Measurements from ENCODE around the gene AUP1. TPM values are rescaled to one million over a fixed set of nuclear protein-coding genes. Genes with fewer than 3 reads are reported as not detected.
"Not testable (repeated sequence)": the region's sequence is repeated elsewhere in the genome, so short reads cannot be mapped to it uniquely, and the experiment has no call there.

AUP1 gene, protein sequence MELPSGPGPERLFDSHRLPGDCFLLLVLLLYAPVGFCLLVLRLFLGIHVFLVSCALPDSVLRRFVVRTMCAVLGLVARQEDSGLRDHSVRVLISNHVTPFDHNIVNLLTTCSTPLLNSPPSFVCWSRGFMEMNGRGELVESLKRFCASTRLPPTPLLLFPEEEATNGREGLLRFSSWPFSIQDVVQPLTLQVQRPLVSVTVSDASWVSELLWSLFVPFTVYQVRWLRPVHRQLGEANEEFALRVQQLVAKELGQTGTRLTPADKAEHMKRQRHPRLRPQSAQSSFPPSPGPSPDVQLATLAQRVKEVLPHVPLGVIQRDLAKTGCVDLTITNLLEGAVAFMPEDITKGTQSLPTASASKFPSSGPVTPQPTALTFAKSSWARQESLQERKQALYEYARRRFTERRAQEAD
- total RNA-seq (2014; rRNA removed), result 140 TPM in 2 replicates
- 84.0 TPM for polyA plus RNA-seq (2012)

GRCh38 chr2:74529357-74530238 is at the start of gene AUP1, which contains the start of gene HTRA2:
Gene AUP1, minus strand, starts transcription at chr2:74529706. Its CDS starts 77 bp downstream, at chr2:74529629.
Gene HTRA2, plus strand, starts transcription at chr2:74529933. Its CDS starts 74 bp downstream, at chr2:74530007.
- DNase-seq (ENCODE audit: low read depth), result peak; percentile 99

DNA sequence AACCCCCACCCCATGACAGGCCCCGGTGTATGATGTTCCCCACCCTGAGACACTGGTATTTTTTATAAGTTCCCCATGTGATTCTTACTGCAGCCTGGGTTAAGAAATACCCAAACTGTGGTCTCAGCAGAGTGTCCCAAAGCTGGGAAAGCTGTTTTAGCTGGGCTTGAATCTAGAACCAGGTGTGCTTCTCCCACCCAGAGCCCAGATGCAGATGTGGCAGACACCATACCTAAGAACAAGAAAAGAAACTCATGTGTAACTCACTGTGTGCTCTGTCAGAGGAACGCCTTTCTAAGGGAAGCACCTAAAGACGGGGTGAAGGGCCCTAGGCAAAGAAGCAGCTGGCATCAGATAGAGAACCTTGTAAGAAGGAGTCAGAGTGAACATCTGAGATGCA is 48.9 kb upstream of the AUP1 start:
- DNase-seq (ENCODE audit: low read depth), result no peak

- peak; percentile 92 for DNase-seq (ENCODE audit: low read depth)
These were observed 47.9 kb upstream of the AUP1 start for GRCh38 chr2:74577448-74577847.

DNA sequence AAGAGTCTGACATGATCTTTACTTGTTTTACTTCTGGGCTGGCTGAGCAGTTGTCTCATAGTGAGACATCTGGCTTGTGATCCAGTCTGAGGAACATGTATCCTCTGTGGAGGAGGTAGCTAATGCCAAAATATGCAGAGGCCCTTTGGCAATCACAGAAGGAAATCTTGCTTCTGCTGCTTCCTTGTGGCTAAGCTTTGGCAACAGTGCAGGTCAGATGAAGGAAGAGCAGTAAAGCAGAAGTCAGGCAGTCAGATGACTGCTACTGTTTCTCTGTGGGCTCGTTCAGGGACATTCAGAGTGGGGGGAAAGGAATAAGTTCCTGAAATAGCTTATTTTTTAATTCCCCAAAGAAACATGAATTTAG is 47.3 kb upstream of the AUP1 start:
- DNase-seq (ENCODE audit: low read depth), result peak; percentile 57

- no peak for DNase-seq (ENCODE audit: low read depth)
These were observed 46.8 kb upstream of the AUP1 start for GRCh38 chr2:74576211-74576862.

- DNase-seq (ENCODE audit: low read depth), result no peak
These were observed 45.8 kb upstream of the AUP1 start for GRCh38 chr2:74575320-74575719.

GRCh38 chr2:74573747-74574562 is 44.4 kb upstream of the AUP1 start:
- peak; percentile 60 for DNase-seq (ENCODE audit: low read depth)

- no peak for DNase-seq (ENCODE audit: low read depth)
These were observed 42.8 kb upstream of the AUP1 start for GRCh38 chr2:74572178-74572925.

GRCh38 chr2:74571058-74571457 is 41.6 kb upstream of the AUP1 start:
- DNase-seq (ENCODE audit: low read depth), result no peak

DNA sequence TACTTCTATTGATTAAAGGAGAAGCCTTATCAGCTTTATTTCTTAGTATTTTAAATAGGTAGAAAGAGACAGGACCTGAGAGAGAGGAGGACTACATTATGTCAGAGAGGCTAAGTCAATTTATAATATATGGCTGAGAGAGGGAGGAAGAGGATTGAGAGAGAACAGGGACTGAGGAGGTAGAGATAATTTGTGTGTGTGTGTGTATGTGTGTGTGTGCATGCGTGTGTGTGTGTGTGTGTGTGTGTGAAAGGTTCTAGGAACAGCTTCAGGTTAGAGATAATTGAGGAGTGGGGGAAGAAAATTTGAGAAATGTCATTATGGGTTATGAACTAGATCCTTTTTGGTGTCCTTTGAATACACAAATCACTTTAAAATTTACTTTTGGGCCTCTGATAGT is 40.2 kb upstream of the AUP1 start:
- no peak for DNase-seq (ENCODE audit: low read depth)

DNA sequence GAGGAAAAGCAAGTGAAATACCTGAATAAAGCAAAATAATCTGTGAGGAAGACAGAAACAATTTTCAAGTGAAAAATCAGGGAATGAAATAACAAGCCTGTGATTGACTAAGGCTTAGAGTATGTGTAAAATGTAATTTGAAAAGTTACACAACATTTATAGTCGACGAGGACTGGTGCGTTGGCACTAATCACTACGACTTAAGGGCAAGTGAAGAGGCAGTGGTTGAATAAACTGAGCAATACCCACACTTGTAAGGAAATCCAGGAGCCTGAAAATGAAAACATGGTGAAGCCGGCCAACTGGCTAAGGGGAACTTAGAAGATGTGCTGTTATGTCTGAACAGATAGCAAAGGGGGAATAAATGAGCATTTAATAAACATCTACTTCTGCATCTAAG is 38.4 kb upstream of the AUP1 start:
- DNase-seq (ENCODE audit: low read depth), result peak; percentile 78

DNA sequence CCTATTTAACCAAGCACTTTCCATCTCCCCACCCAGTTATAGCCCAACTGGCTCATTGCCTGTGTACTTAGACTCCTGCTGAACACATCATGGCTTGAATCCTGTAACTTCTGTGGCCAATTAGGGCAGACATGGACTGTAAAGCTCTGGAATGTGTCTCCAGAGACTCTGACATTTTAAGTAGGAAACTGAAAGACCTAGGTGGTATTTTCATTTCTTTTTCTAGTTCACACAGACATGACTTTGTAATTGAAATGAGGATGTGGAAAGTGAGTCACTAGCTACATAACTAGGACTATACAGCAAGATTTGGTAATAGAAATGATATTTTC is 37.2 kb upstream of the AUP1 start:
- peak; percentile 85 for DNase-seq (ENCODE audit: low read depth)

- DNase-seq (ENCODE audit: low read depth), result no peak
These were observed 36.7 kb upstream of the AUP1 start for GRCh38 chr2:74566076-74566753.

- no peak for DNase-seq (ENCODE audit: low read depth)
These were observed 34.7 kb upstream of the AUP1 start for GRCh38 chr2:74564222-74564621.

DNA sequence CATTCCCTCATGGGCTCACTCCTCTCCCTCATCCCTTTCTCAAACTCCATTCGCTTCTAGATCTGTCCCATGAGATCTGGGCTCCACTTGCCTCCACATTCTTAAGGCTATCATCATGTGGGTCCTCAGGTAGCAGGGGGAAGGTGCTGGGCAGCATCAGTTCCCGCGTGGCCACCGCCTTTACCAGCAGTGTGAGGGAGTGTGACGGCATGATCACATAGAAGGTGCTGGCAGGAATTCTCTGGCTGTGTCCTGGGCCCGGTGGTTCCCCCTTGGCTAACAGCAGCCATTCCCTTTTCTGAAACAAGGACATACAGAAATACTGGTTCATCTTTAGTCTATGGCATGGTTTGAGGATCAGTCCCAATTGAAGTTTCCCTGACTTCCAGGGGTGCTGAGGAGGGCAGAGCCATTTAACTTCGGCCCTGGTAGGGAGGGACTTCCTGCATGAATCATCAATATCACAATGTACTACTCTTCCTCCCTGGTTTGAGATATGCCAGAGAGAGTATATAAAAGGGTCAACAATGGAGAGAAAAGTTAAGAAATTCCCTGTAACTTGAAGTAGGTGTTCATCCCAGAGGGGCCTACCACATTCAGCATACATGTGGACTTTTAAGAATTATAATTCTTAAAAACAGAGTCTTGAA is 32.7 kb upstream of the AUP1 start:
- DNase-seq (ENCODE audit: low read depth), result no peak

DNA sequence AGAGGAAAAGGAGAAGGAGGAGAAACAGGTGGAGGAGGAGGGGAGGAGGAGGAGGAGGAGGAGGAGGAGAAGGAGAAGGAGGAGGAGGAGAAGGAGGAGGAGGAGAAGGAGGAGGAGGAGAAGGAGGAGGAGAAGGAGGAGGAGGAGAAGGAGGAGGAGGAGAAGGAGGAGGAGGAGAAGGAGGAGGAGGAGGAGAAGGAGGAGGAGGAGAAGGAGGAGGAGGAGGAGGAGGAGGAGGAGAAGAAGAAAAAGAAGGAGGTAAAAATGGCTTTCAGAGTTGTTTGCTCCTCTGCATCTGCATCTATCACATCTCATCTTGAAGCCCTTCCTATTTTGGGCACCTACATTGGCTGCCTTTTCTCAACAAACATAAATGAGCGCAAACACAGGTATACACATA is 31.5 kb upstream of the AUP1 start:
- DNase-seq (ENCODE audit: low read depth), result not testable (repeated sequence)

DNA sequence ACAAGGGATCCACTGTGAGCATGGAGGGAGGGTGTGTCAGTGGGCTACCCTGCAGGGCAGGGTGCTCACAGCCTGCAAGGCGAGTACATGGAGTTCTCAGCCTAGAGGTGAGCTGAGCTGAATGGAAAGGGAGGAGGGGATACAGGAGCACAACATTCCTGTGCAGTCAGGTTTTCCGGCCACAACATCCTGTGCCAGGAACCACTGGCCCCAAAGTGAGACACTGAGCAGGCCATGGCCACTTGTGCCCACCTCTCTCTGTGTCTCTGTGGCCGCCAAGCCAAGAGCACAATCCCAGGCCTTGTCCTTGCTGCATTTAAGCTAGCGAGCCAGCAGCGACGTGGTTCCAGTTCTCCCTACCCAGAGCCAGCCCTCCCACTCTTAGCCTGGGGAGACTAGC is 31.1 kb upstream of the AUP1 start:
- DNase-seq (ENCODE audit: low read depth), result no peak

GRCh38 chr2:74559912-74560311 is 30.4 kb upstream of the AUP1 start:
- DNase-seq (ENCODE audit: low read depth), result no peak
